ENCODE data around the gene GATA1.
A peak's percentile ranks its signal among the peaks of the same experiment; 100 is the strongest.

Gene GATA1

DNA sequence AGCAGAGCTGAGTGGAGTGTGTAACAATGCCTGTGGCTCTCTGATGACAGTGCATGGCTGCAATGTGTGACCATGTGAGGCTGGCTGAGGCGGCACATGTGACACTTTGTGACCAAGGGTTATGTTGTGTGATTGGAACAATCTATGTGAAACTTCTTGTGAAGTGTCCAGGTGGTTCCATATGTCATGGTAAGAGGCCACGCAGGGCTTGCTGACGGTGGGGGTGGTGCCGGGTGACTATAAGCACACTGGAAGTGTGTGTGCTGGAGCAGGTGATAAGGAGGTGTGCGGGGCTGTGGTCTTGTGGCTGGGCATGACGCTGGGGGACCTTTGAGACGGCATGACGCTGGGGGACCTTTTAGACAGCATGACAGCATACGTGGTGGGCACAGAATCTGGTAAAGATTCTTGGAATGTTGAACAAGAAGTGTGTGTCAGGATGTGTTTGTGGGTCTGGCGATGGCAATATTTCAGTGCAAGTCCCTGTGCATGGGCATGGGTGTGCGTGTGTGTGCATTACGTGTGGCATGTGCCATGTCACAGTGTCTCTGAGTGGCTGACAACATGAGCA lies 8.0 kb downstream of the GATA1 start:
- Histone ChIP-seq H3K4me1 (ENCODE audit: control insufficient read depth, insufficient read depth, low read length) (no peaks in the 10 kb centered on the region), H3K27ac (ENCODE audit: low read depth, low read length) (no peak overlapping the region), H3K9ac (ENCODE audit: low read depth, low read length) (no peak overlapping the region), H3K4me3 (ENCODE audit: low read depth, low read length) (no peak overlapping the region), H3K9me3 (ENCODE audit: control insufficient read depth, insufficient read depth, low read length) (peaks cover 7% of the 10 kb centered on the region; the same call in 1 of the 2 replicates), H3K27me3 (ENCODE audit: control insufficient read depth, insufficient read depth, low read length) (no peaks in the 10 kb centered on the region), H3K36me3 (ENCODE audit: control insufficient read depth, insufficient read depth, low read length) (no peaks in the 10 kb centered on the region)

DNA sequence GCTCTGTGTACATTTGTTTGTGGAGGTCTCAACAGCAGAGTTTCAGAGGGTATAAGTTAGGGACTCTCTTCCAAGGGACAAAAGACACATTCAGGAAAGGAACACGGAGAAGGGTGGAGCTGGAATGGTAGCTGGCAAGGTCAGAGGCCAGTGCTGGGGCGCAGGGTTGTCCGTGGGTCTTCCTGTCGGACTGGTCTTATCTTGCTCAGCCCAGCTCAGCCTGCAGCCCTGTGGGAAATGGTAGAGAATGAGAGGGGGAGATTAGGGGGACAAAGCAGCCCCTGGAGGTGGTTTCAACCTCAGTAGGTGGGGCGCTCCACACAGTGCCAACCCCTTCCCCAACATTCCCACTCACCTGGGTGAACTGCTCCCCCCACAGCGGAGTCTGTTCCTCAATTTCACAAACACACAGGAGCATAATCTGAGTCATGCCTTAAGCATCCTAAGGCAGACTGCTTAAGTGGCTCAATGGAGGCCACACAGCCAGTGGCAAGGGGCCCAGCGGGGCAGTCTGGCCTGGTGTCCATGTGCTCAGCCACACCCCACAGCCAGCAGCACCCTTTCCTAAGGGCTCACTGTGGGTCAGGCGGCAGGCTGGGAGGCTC lies 8.6 kb downstream of the GATA1 start:
- no peak overlapping the region for H3K4me3 ChIP-seq (ENCODE audit: low read depth, low read length)
- H3K9me3 ChIP-seq (ENCODE audit: control insufficient read depth, insufficient read depth, low read length) = peaks cover 7% of the 10 kb centered on the region; the same call in 1 of the 2 replicates
- no peaks in the 10 kb centered on the region for H3K36me3 ChIP-seq (ENCODE audit: control insufficient read depth, insufficient read depth, low read length)
- H3K9ac ChIP-seq (ENCODE audit: low read depth, low read length) = no peak overlapping the region
- H3K27me3 ChIP-seq (ENCODE audit: control insufficient read depth, insufficient read depth, low read length) = no peaks in the 10 kb centered on the region
- no peak overlapping the region for H3K27ac ChIP-seq (ENCODE audit: low read depth, low read length)
- H3K4me1 ChIP-seq (ENCODE audit: control insufficient read depth, insufficient read depth, low read length) = no peaks in the 10 kb centered on the region

DNA sequence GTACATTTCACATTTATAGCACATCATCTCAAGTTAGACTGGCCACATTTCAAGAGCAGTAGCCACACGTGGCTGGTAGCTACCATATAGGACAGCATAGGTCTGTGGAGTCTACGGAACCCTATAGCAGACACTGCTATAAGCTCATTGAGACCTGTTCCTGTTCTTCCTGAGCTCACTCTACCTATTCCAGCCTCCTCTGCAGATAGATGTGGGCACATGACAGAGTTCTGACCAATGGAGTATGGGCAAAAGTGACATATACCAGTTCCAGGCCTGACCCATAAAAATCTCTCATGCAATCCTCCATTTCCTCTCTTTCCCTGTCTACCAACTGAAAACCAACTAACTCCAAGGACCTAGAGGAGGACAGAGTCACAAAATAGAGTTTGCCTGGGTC lies 11.9 kb downstream of the GATA1 start:
- 0 out of 2 replicates have a peak, but pooled peaks cover 3% of the 10 kb centered on the region for H3K4me1 ChIP-seq (ENCODE audit: control insufficient read depth, insufficient read depth, low read length)
- H3K36me3 ChIP-seq (ENCODE audit: control insufficient read depth, insufficient read depth, low read length) = 0 out of 2 replicates have a peak, but pooled peaks cover 3% of the 10 kb centered on the region
- H3K9me3 ChIP-seq (ENCODE audit: control insufficient read depth, insufficient read depth, low read length) = peaks cover 13% of the 10 kb centered on the region; the same call in 1 of the 2 replicates
- H3K27ac ChIP-seq (ENCODE audit: low read depth, low read length) = no peak overlapping the region
- H3K27me3 ChIP-seq (ENCODE audit: control insufficient read depth, insufficient read depth, low read length) = no peaks in the 10 kb centered on the region
- no peak overlapping the region for H3K9ac ChIP-seq (ENCODE audit: low read depth, low read length)
- no peak overlapping the region for H3K4me3 ChIP-seq (ENCODE audit: low read depth, low read length)

DNA sequence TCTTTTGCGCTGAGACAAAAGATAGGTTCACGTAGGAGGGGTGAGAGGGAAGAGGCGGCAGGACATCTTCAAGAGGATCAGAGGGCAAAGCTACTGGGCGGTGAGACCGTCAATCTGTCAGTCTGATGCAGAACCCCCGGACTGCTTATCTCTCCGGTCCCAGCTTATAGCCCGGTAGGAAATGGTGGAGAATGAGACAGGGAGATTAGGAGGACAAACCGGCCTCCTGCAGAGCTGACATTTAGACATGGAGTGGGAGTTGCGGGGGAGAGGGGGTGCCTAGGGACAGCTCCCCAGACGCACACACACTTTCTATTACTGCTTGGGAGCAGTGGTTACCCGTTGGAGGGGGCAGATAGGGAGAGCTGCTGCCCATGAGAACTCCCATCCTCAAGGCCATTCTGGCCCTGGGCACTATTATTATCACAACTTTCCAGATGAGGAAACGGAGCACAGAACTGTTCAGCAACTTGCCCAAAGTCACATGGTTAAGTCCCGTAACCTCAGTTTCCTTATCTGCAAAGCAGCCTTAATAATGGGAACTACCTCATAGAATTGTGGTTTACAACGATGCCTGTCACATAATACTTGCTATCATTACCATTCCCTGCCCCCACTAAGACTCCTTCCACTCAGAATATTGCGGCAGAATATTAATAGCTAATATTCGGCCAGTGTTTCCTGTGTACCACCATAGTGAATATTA lies 14.3 kb downstream of the GATA1 start:
- H3K27ac ChIP-seq (ENCODE audit: low read depth, low read length) = peak overlapping the region; percentile 97
- H3K9ac ChIP-seq (ENCODE audit: low read depth, low read length) = peak overlapping the region; percentile 98
- 0 out of 2 replicates have a peak, but pooled peaks cover 3% of the 10 kb centered on the region for H3K4me1 ChIP-seq (ENCODE audit: control insufficient read depth, insufficient read depth, low read length)
- peaks cover 25% of the 10 kb centered on the region for H3K9me3 ChIP-seq (ENCODE audit: control insufficient read depth, insufficient read depth, low read length)
- H3K36me3 ChIP-seq (ENCODE audit: control insufficient read depth, insufficient read depth, low read length) = peaks cover 12% of the 10 kb centered on the region; the same call in 1 of the 2 replicates
- peak overlapping the region; percentile 89 for H3K4me3 ChIP-seq (ENCODE audit: low read depth, low read length)
- H3K27me3 ChIP-seq (ENCODE audit: control insufficient read depth, insufficient read depth, low read length) = no peaks in the 10 kb centered on the region

DNA sequence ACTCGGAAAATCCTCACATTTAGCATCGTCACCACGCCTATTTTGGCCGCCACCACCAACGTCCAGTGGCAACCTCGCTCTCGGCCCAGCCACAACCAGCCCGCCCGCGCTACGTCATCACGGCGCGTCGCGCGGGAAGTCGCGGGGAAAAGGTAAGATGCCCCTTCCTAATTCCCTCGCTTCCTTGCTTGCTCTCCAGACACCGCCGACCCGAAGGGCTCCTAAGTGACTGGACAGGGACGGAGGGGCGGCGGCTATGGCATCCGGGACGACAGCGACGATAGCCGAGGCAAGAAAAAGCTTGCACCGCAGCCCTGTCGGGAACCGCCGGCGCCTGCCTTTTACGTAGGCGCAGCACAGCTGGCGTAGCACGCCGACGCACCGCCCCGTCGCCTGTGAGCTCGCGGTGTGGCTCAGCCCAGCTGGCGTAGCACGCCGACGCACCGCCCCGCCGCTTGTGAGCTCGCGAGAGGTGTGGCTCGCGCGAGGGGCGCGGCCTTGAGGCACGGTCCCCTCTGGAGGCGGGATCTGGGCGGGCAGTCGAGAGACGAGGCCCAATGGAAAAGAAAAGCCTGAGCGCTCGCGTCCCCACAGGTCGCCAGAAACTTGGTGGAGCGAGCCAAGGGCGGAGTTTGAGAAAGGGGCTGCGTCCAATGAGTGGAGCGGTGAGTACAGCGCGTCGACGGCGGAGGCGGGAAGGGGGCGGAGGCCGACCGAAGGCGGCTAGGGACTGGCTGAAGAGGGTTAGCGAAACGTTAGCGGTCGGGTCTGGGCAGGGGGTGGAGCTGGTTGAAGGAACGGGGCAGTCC lies 15.1 kb downstream of the GATA1 start, which contains the start of gene HDAC6:
HDAC6 (plus strand) TSS at position 788 of the 809 bp plus-strand sequence. CDS start 626 bp downstream, outside the sequence.
- Histone ChIP-seq H3K36me3 (ENCODE audit: control insufficient read depth, insufficient read depth, low read length) (peaks cover 12% of the 10 kb centered on the region; the same call in 1 of the 2 replicates), H3K9ac (ENCODE audit: low read depth, low read length) (peak within 1 kb of the TSS; percentile 98)

DNA sequence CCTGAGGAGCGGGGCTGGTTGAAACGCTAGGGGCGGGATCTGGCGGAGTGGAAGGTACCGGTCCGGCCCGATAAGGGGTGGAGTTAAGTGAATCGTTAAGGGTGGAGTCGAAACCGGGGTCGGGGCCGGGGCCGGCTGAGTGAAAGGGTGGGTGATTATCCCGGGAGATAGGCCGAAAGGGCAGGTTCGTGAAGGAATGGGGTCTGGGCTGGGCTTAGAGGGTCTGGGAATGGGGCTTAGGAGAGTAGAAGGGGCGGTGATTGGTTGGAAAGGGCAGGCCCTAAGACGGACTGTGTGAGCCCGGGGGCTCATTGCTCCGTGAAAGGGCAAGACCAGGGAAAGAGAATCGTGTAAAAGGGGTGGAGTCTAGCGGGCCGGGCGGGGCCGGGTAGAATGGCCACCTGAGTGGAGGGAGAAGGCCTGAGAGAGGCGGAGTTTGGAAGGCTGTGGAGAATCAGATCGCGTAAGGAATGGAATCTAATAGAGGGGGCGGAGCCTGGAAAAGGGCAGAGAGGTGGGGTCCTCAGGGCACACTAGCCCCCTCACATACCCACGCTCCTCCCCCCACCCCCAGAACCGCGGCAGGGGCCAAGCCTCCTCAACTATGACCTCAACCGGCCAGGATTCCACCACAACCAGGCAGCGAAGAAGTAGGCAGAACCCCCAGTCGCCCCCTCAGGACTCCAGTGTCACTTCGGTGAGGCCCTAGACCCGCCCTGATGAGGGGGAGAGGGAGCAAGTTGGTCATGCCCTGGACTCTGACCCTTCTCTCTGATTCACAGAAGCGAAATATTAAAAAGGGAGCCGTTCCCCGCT lies 15.9 kb downstream of the GATA1 start:
- Histone ChIP-seq H3K36me3 (ENCODE audit: control insufficient read depth, insufficient read depth, low read length) (peaks cover 12% of the 10 kb centered on the region; the same call in 1 of the 2 replicates), H3K9me3 (ENCODE audit: control insufficient read depth, insufficient read depth, low read length) (peaks cover 28% of the 10 kb centered on the region), H3K4me3 (ENCODE audit: low read depth, low read length) (peak overlapping the region; percentile 79), H3K4me1 (ENCODE audit: control insufficient read depth, insufficient read depth, low read length) (0 out of 2 replicates have a peak, but pooled peaks cover 3% of the 10 kb centered on the region), H3K9ac (ENCODE audit: low read depth, low read length) (peak overlapping the region; percentile 85), H3K27ac (ENCODE audit: low read depth, low read length) (peak overlapping the region; percentile 95), H3K27me3 (ENCODE audit: control insufficient read depth, insufficient read depth, low read length) (no peaks in the 10 kb centered on the region)

More for the DNA sequence above, 15.1 kb downstream of the GATA1 start, which contains the start of gene HDAC6:
- Histone ChIP-seq H3K9me3 (ENCODE audit: control insufficient read depth, insufficient read depth, low read length) (peaks cover 25% of the 10 kb centered on the region), H3K4me1 (ENCODE audit: control insufficient read depth, insufficient read depth, low read length) (0 out of 2 replicates have a peak, but pooled peaks cover 3% of the 10 kb centered on the region), H3K27me3 (ENCODE audit: control insufficient read depth, insufficient read depth, low read length) (no peaks in the 10 kb centered on the region), H3K4me3 (ENCODE audit: low read depth, low read length) (peak within 1 kb of the TSS; percentile 89), H3K27ac (ENCODE audit: low read depth, low read length) (peak within 1 kb of the TSS; percentile 97)

DNA sequence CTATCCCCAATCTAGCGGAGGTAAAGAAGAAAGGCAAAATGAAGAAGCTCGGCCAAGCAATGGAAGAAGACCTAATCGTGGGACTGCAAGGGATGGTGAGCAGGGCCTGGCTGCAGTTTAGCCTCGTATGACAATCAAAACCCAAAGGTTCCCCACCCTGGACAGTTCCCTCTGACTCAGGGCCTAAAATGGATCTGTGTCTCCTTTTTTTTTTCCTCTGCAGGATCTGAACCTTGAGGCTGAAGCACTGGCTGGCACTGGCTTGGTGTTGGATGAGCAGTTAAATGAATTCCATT lies 16.5 kb downstream of the GATA1 start:
- Histone ChIP-seq H3K4me3 (ENCODE audit: low read depth, low read length) (peak overlapping the region; percentile 79), H3K36me3 (ENCODE audit: control insufficient read depth, insufficient read depth, low read length) (peaks cover 12% of the 10 kb centered on the region; the same call in 1 of the 2 replicates), H3K27ac (ENCODE audit: low read depth, low read length) (peak overlapping the region; percentile 95), H3K9me3 (ENCODE audit: control insufficient read depth, insufficient read depth, low read length) (peaks cover 26% of the 10 kb centered on the region), H3K4me1 (ENCODE audit: control insufficient read depth, insufficient read depth, low read length) (0 out of 2 replicates have a peak, but pooled peaks cover 3% of the 10 kb centered on the region), H3K9ac (ENCODE audit: low read depth, low read length) (peak overlapping the region; percentile 59; the same call in 1 of the 2 replicates), H3K27me3 (ENCODE audit: control insufficient read depth, insufficient read depth, low read length) (no peaks in the 10 kb centered on the region)

DNA sequence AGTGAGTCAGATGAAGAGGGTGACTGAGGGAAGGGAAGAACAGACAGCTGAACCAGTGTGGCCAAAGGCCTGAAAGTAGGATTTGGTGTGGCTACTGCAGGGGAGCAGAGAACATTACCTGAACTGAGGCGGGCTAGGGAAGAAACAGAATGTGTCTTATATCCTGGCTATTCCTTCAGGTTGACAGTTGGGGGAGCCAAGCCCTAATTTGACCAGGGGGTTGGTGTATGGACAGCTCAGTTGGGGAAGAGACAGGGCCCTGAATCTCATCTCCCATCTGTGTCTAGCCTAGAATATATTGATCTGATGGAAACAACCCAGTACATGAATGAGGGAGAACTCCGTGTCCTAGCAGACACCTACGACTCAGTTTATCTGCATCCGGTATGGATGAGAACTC lies 19.7 kb downstream of the GATA1 start:
- peaks cover 28% of the 10 kb centered on the region for H3K9me3 ChIP-seq (ENCODE audit: control insufficient read depth, insufficient read depth, low read length)
- peaks cover 12% of the 10 kb centered on the region; the same call in 1 of the 2 replicates for H3K36me3 ChIP-seq (ENCODE audit: control insufficient read depth, insufficient read depth, low read length)

DNA sequence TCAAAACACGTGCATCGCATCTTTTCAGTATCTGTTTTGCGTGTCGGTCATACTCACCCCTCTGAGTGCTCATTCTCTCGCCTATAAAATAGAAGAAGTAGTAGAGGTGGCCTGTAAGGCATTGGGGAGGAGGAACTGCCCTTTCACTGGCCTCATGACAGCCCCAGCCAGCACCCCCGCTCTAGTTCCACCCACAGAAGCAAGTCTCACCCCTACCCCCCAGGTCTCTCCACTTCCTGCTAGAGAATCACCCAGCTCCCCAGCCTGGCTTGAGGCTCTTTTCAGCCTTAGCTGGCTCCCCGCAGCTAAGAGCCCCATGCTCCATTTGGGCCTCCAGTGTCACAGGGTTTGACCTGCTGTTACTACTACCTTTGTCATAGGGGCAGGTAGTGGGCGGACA lies 27.3 kb downstream of the GATA1 start:
- H3K27ac ChIP-seq (ENCODE audit: low read depth, low read length) = no peak overlapping the region
- H3K9ac ChIP-seq (ENCODE audit: low read depth, low read length) = no peak overlapping the region
- H3K4me3 ChIP-seq (ENCODE audit: low read depth, low read length) = no peak overlapping the region
- peaks cover 29% of the 10 kb centered on the region for H3K9me3 ChIP-seq (ENCODE audit: control insufficient read depth, insufficient read depth, low read length)
- no peaks in the 10 kb centered on the region for H3K27me3 ChIP-seq (ENCODE audit: control insufficient read depth, insufficient read depth, low read length)
- H3K4me1 ChIP-seq (ENCODE audit: control insufficient read depth, insufficient read depth, low read length) = no peaks in the 10 kb centered on the region
- H3K36me3 ChIP-seq (ENCODE audit: control insufficient read depth, insufficient read depth, low read length) = peaks cover 26% of the 10 kb centered on the region; the same call in 1 of the 2 replicates

More for the DNA sequence above, 19.7 kb downstream of the GATA1 start:
- Histone ChIP-seq H3K27ac (ENCODE audit: low read depth, low read length) (no peak overlapping the region), H3K27me3 (ENCODE audit: control insufficient read depth, insufficient read depth, low read length) (no peaks in the 10 kb centered on the region), H3K4me1 (ENCODE audit: control insufficient read depth, insufficient read depth, low read length) (no peaks in the 10 kb centered on the region), H3K9ac (ENCODE audit: low read depth, low read length) (no peak overlapping the region), H3K4me3 (ENCODE audit: low read depth, low read length) (no peak overlapping the region)

DNA sequence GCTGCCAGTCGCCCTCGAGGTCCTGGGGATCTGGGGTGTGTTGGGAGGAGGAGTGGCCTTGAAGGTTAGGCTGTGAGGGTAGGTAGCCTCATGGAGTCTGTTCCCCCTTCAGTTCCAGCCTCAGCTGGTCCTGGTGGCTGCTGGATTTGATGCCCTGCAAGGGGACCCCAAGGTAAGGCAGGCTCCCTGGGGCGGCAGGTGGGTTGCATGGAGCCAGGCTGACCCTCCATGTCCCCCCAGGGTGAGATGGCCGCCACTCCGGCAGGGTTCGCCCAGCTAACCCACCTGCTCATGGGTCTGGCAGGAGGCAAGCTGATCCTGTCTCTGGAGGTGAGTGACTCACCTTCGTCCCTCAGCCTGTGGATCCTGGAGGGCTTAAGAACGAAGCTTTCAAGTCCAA lies 28.3 kb downstream of the GATA1 start:
- Histone ChIP-seq H3K9me3 (ENCODE audit: control insufficient read depth, insufficient read depth, low read length) (peaks cover 36% of the 10 kb centered on the region), H3K27me3 (ENCODE audit: control insufficient read depth, insufficient read depth, low read length) (no peaks in the 10 kb centered on the region), H3K27ac (ENCODE audit: low read depth, low read length) (no peak overlapping the region), H3K4me3 (ENCODE audit: low read depth, low read length) (no peak overlapping the region), H3K9ac (ENCODE audit: low read depth, low read length) (no peak overlapping the region), H3K4me1 (ENCODE audit: control insufficient read depth, insufficient read depth, low read length) (no peaks in the 10 kb centered on the region), H3K36me3 (ENCODE audit: control insufficient read depth, insufficient read depth, low read length) (peaks cover 29% of the 10 kb centered on the region; the same call in 1 of the 2 replicates)
